ENCODE results near the gene ZNF878.

Gene ZNF878

DNA sequence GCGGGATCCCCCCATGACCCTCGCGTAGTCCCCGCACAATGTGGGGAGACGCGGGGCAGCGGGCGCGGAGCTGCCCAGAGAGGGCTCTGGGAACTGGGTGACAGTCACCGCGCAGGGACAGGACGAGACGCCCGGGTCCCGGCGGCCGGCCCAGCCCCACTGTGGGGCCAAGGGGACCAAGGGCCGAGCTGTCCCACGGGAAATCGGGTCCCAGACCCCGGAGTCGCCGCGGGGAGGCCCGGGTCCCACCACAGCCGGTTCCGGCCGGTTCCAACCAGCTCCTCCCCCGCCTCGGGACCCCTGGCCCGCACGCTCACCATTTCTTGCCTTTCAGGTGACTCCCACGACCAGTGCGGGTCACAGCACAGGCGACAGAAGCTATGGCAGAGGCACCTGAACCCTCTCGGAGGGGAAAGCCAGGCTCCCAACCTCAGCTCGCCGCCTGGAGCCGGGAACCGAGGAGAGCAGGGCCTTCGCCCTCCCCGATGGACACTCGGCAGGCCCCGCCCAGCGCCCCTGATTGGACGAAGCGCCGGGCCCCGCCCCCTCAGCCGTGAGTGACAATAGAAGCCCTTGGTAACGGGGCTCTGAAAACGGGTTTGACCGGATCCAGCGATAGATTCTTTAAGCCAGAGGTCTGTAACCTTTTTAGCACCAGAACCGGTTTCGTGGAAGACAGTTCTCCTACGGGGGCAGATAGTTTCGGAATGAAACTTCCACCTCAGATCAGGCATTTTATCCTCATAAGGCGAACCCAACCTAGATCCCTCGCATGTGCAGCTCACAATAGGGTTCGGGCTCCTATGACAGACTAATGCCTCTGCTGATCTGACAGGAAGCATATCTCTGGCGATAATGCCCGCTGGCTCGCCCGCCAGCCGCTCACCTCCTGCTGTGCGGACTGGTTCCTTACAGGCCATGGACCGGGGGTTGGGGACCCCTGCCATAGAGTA lies 17.3 kb downstream of the ZNF878 start, which contains the start of gene ZNF433:
Gene ZNF433 (minus strand): TSS at position 460 of the 953 bp plus-strand sequence. CDS start 140 bp downstream, at position 320.
- DNase-seq (ENCODE audit: insufficient read length, low spot score), result peak; percentile 82
- peak; percentile 87 for FAIRE-seq

- FAIRE-seq (no peak), DNase-seq (ENCODE audit: insufficient read length, low spot score) (no peak)
These were observed 18.1 kb downstream of the ZNF878 start for GRCh38 chr19:12034620-12035019.

DNA sequence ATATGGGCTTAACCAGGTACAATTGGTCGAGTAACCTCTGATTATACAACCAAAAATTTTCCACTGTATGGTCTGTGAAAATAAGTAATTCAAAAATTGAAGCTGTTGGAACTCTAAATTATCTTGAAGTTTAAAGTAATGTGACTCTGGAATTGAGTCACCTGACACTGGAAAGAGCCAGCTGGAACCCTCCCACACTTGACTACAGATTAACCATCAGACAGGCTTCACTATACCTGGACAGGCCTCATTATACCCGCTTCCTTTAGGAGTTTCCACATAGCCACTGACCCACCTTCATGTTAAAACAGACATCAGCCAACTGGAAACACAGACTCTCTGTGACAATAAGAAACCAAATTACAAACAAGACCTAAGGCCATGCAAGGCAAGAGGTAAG lies 18.6 kb downstream of the ZNF878 start:
- DNase-seq (ENCODE audit: insufficient read length, low spot score) (no peak), FAIRE-seq (no peak)

- FAIRE-seq, result no peak
- DNase-seq (ENCODE audit: insufficient read length, low spot score), result no peak
These were observed 37.0 kb downstream of the ZNF878 start for GRCh38 chr19:12015753-12016116.

DNA sequence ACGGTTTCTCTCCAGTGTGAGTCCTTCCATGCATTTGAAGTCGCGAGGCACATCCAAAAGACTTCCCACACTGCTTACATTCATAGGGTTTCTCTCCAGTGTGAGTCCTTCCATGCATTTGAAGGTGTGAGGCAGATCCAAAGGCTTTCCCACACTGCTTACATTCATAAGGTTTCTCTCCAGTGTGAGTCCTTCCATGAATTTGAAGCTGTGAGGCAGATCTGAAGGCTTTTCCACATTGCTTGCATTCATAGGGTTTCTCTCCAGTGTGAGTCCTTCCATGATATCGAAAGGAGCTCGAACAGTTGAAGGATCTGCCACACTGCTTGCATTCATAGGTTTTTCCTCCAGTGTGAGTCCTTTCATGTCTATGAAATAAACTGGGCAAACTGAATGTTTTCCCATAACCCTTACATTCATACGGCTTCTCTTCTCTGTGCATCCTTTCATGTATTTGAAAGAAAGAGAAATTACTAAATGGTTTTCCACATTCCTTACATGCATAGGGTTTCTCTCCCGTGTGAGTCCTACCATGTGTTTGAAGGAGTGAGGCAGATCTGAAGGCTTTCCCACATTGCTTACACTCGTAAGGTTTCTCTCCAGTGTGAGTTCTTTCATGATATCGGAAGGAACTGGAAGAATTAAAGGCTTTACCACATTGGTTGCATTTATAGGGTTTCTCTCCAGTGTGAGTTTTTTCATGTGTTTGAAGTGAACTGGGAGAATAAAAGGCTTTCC lies 37.6 kb downstream of the ZNF878 start:
- FAIRE-seq, result no peak
- no peak for DNase-seq (ENCODE audit: insufficient read length, low spot score)

DNA sequence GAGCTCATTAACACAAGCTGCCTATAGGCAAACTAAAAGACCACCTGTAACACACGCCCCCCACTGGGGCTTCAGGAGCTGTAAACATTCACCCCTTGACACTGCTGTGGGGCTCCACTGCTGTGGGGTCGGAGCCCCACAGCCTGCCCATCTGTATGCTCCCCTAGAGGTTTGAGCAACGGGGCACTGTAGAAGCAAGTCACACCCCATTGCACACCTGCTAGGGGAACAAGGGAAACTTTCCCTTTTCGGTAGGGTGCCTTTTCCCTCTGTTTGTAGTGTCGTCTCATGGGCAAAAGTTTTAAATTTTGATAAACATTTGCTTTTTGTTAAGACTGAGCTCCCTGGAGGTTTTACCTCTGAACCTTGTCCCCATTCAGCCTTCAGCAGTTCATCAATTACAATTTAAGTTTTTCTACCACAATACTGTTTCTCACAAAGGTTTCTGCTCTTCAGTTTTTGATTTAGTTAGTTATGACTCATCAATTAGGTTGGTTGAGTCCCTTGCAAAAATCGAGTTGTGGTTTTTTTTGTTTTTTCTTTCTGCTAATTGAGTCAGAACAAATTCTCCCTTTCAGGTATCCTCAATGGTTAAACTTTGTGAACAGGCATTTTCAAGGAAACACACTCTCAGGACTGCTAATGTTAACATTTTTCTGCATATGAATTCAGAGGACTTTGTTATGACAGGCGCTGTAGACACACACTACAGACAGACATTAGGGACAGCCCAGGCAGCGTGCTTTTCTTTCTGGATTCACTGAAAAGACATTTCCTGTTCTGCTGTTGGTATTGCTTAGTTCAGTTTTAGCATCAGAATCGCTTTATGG lies 52.4 kb downstream of the ZNF878 start:
- peak; percentile 19 for DNase-seq (ENCODE audit: insufficient read length, low spot score)
- FAIRE-seq, result peak; percentile 72

DNA sequence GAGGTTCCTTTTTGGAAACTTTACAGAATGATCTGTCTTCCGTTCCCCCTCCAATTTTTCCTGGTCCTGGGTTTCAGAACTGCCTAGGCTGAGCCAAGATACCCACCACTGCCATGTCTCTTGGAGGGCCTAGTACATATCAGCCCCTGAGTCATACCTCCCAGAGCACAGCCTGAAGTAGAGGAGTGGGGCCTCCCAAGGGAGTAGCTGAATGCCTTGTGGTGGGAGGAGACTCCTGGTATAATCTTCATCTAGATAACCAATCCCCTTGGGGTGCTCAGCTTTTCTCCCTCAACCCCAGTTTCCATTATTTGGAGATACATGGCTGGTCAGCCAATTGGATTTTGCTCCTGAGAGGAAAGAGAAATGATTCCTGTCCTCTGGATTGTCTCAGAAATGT lies 57.6 kb downstream of the ZNF878 start:
- DNase-seq (ENCODE audit: insufficient read length, low spot score) (no peak), FAIRE-seq (no peak)

Measured in GM19239 (cell line).